Sigmoid colon (tissue), 4 donors: ENCODE results near the gene MYBPC3.

ENCODE experiments used
- CTCF ChIP-seq, 4 experiments: fragments of 450-650 bp in 3 of 4; fragments of 200-600 bp in 1 of 4; IDR thresholded peaks; one replicate each; pipeline ENCODE4 v1.5.1; 2016 to 2019; ENCODE audit warnings: antibody characterized with exemption in 4 of 4, mild to moderate bottlenecking in 3 of 4, moderate library complexity in 2 of 4
- EP300 ChIP-seq, 4 donors: sonication (generic); formaldehyde crosslinking; IDR thresholded peaks; one replicate each; pipeline ENCODE4 v1.6.1; 2017; ENCODE audit warnings: antibody characterized with exemption in 4 of 4
- POLR2A ChIP-seq, 2 donors: fragments of 450-650 bp; IDR thresholded peaks; one replicate each; pipeline ENCODE4 v1.6.1; 2016; ENCODE audit warnings: antibody characterized with exemption in 2 of 2, mild to moderate bottlenecking in 2 of 2, moderate library complexity in 2 of 2
- POLR2AphosphoS5 ChIP-seq, 4 donors: sonication (generic); formaldehyde crosslinking; IDR thresholded peaks; one replicate each; pipeline ENCODE4 v1.6.1; 2017; ENCODE audit warnings: antibody characterized with exemption in 4 of 4

- TF ChIP-seq POLR2AphosphoS5 (IDR thresholded peaks at IDR 0.05) (no peak), CTCF (IDR thresholded peaks at IDR 0.05) (no peak), POLR2A (IDR thresholded peaks at IDR 0.05) (no peak), EP300 (IDR thresholded peaks at IDR 0.05) (no peak)
Observed at GRCh38 chr11:47366020-47366490, 13.6 kb upstream of the MYBPC3 start.
